H1 (cell line): ENCODE measurements around the gene KRR1.

Experiments used
- BCL11A ChIP-seq, 2 experiments: IDR thresholded peaks; one replicate each; pipeline ENCODE4 v1.6.1; 2011; ENCODE audit warnings: low read depth in 2 of 2, low read length in 2 of 2, mild to moderate bottlenecking in 2 of 2
- CTCF ChIP-seq, 3 experiments: IDR thresholded peaks; 1 replicate in 2 of 3; 2 replicates in 1 of 3; pipeline versions ENCODE4 v1.5.1 to v1.6.1; 2011; ENCODE audit warnings: low read length in 3 of 3, mild to moderate bottlenecking in 3 of 3, inconsistent platforms in 2 of 3, low read depth in 1 of 3, moderate library complexity in 1 of 3; ENCODE audit not compliant: insufficient read depth in 1 of 3; ENCODE audit errors: control extremely low read depth in 1 of 3
- EGR1 ChIP-seq: IDR thresholded peaks from 2 replicates; pipeline ENCODE4 v1.6.1; 2011; ENCODE audit warnings: low read depth, low read length, borderline replicate concordance
- EZH2 ChIP-seq: fragments of 200-600 bp; sonication (generic); IDR thresholded peaks from 2 replicates; pipeline ENCODE4 v1.7.1; 2012; ENCODE audit warnings: low read depth, mild to moderate bottlenecking, moderate library complexity, low read length, inconsistent platforms; ENCODE audit not compliant: severe bottlenecking
- HDAC6 ChIP-seq: IDR thresholded peaks from one replicate; pipeline ENCODE4 v1.7.1; 2012; ENCODE audit warnings: low read depth, mild to moderate bottlenecking, inconsistent platforms, low read length, moderate library complexity
- PHF8 ChIP-seq: fragments of 200-600 bp; sonication (generic); conservative IDR thresholded peaks from 2 replicates; pipeline ENCODE4 v1.7.1; 2012; ENCODE audit warnings: low read depth, mild to moderate bottlenecking, inconsistent platforms, low read length, moderate library complexity
- TAF1 ChIP-seq: IDR thresholded peaks from 2 replicates; pipeline ENCODE4 v1.6.1; 2011; ENCODE audit warnings: mild to moderate bottlenecking, low read depth, low read length

DNA sequence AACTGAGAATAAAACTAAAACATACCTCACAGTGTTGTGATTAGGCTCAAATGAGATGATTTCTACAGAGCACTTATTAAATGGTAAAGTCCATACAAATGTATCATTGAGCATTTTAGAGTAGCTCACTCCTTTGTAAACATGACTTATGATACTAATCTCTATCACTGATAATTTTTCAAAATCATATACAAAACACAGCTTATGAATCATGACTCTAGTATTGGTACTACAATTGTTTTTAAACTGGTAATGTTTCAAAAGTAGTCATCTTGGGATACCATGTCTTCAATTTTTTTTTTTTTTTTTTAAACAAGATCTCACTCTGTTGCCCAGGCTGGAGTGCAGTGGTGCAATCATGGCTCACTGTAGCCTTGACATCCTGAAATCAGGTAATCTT is 40.1 kb upstream of the KRR1 start:
- TF ChIP-seq EZH2, result no peak
- no peak for TF ChIP-seq PHF8
- TF ChIP-seq EGR1, result no peak
- TF ChIP-seq TAF1, result no peak
- TF ChIP-seq CTCF (IDR thresholded peaks at IDR 0.05; ENCODE audit: control extremely low read depth in 1 of 3, insufficient read depth in 1 of 3, low read depth in 1 of 3, low read length in 3 of 3), result no peak
- no peak for TF ChIP-seq HDAC6
- TF ChIP-seq BCL11A (IDR thresholded peaks at IDR 0.05; ENCODE audit: low read depth in 2 of 2, low read length in 2 of 2), result no peak
